Measurements from ENCODE around the gene SLC20A1.

DNA sequence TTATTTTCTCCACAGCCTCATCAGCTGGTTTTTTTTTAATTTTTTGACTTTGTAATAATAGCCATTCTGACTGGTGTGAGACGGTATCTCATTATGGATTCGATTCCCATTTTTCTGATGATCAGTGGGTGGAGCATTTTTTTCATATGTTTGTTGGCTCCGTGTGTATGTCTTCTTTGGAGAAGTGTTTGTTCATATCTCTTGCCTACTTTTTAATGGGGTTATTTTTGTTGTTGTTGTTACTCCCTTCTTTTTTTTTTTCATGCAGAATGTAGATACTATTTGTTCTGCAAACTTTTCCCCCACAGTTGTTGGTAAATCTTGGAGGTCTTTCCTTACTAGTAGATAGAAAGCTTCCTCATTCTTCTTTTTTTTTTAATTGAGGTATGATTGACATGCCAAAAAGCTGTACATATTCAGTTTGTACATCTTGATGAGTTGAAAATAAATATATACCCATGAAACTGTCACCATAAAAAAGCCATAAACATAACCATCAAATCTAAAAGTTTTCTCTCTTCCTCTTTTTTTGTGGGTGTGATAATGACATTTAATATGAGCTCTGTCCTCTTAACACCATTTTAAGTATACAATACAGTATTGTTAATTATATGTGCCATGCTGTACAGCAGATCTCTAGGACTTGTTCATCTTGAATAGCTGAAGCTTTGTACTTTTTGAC, 53.2 kb downstream of the SLC20A1 start:
- TF ChIP-seq CTCF (IDR thresholded peaks at IDR 0.05; ENCODE audit: insufficient read depth, low read length, poor library complexity, severe bottlenecking) (no peak), EZH2phosphoT487 (conservative IDR thresholded peaks at IDR 0.05; ENCODE audit: low read length) (no peak)

Data from SU-DHL-6 (cell line).